CD1c-positive myeloid dendritic cell (primary cell): Measurements from ENCODE around the gene TNFRSF21.
"Not testable (repeated sequence)": the region's sequence is repeated elsewhere in the genome, so short reads cannot be mapped to it uniquely, and the experiment has no call there.

Experiments used
- DNase-seq: peaks from one replicate; pipeline ENCODE4 v3.0.0-alpha.2; 2016; ENCODE audit errors: extremely low spot score

The TNFRSF21 gene

DNA sequence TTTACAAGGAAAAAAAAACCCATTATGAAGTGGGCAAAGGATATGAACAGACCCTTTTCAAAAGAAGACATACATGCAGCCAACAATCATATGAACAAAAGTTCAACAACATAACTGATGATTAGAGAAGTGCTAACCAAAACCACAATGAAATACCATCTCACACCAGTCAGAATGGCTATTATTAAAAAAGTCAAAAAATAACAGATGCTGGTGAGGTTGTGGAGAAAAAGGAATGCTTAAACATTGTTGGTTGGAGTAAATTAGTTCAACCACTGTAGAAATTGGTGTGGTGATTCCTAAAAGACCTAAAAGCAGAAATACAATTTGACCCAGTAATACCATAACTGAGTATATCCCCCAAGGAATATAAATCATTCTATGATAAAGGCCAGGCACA is 86.5 kb downstream of the TNFRSF21 start:
- DNase-seq: not testable (repeated sequence)

DNA sequence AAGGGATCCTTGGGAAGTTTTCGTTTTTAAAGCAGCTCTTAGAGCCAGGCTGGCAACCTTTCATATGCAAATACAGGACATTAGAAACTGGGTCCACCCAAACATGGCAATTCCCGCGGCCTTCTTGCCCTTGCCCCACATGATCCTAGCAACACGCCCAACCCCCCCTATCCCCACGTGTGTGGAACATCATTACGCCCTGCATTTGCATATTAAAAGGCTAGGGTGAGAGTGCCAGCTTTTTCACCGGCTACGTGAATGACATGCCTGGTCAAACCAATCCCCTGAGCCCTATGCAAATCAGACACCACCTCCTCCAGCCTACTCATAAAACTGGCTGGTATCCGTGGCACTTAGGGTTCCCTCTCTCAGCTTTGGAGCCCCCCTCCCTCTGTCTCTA is 88.1 kb downstream of the TNFRSF21 start:
- DNase-seq: no peak

DNA sequence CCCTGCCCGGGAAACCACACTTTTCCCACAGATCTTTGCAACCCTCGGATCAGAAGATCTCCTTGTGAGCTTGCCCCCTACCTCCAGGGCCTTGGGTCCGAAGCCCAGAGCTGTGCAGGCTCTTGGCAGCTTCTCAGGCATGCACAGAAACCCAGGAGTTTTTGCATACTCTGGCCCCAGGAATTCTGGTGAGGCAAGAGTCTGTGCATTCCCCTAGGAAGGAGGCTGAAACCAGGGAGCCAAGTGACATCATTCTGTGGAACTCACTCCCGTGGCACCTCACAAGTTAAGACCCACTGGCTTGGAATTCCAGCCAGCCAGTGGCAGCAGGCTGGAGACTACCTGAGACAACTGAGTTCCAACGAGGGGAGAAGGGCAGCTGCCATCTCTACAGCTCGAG is 100.1 kb downstream of the TNFRSF21 start:
- no peak for DNase-seq

DNA sequence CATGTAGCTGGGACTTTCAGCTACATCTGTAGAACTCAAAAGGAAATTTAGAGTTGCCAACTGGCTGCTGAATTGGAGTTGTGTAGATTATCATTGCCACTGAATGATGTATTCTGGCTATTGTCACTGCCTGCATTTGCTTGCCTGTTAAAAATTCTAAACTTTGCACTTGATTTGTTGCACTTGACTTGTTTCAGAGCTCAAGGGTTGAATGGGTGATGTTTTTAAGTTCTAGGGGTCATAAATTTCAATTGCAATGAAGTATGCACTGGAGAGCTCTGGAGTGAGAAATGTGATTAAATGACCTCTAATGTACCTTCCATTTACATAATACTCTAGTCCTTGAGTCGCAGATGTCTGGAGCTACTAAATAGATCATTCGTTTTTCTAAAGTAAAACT is 102.4 kb downstream of the TNFRSF21 start:
- DNase-seq: no peak

DNA sequence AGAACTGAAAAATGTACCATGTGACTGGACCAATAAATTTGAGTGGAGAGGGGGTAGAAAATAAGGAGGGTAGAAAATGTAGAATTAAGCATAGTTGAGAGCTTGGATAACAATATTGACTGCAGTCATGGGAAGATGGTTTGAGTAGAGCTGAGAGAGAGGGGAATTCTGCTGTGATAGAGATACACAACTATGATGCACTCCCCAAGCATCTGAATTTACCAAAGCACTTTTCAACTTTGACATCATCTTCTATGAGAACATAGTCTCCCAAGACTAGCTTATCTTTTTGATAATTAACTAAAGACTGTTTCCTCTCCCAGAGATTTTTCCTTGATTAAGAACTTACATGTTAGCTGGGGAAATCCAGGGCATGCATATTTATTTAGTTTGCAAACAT is 103.1 kb downstream of the TNFRSF21 start:
- no peak for DNase-seq

DNA sequence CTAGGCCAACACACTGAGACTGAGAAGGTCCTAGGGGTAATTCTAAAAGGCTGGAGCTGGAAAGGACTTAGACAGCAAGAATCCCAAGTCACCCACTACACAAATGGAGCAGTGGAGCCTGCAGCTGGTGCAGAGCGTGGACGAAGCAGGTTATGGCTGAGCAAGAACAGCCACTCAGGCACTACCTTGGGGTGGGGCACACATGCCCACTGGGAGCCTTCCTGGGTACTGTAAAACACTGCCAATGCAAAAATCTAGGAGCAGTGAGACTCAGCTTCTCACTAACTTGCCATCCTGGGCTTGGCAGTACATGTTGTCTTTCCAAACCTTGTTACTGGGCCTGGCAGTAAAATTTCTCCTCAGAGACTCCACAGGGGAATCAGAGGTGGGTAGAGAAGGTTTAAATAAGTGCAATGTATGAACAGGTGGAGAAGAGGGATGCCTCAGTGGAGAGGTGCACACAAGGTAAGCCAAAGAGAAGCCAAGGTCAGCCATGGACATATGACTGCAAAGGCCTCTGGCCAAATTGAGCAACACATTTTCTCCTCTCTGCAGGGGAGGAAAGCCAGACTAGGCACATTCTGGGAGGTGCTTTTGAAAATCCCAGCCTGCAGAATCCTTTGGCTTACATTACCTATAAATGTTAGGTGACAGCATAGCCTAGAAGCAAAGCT is 105.6 kb downstream of the TNFRSF21 start:
- DNase-seq: no peak

DNA sequence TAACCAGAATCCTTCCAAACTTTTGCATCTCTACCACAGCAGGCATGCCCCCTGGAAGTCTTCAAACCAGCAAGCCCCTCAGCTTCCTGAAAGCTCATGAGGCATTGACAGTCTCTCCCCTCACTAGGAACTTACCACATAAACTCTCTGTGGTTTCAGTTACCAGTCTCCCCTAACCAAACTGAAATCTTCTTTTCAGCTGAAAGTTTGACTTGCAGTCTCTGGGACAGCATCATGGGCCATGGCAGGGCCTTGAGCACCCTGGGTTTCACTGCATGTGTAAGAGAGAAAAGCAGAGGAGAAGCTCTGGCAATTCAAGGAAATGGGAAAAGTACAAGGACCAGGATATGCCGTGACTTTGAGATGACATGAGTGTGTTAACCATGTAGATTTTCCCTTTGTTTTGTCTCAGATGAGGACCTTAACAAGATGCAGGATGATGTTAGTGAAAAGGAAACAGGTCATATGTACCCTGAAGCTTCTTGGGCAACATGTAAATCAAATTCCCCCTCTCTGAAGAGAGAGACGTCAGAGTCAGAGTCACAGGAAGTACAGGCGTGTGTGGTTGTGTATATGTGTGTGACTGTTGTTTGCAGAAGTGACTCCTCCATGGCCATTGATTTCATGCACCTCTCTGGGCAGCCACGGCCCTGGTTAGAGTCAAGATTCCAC is 106.3 kb downstream of the TNFRSF21 start:
- peak; percentile 54 for DNase-seq

DNA sequence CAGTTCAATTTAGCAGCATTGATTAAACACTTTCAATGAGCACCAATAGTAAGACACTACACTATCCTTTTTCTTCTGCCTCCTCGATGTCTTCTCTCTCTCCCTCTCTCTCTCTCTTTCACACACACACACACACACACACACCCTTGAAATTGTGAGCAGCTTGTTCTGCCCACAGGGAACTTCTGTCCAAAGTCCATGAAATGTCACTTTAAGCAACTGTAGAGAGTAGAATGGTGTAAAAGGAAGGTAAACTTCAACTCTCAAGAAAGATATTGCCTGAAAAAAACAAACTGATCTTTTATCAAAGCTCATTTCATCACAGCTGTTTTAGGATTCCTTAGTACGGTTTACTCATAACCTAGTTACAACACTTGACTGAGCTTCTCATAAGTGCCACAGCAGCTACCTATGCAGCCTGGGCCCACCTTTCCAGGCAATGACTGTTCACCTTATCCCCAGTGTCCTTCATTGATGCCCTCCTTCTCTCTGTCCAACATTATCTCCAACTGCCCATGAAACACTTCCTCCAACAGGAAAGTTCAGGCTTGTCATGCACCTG is 107.0 kb downstream of the TNFRSF21 start:
- no peak for DNase-seq

DNA sequence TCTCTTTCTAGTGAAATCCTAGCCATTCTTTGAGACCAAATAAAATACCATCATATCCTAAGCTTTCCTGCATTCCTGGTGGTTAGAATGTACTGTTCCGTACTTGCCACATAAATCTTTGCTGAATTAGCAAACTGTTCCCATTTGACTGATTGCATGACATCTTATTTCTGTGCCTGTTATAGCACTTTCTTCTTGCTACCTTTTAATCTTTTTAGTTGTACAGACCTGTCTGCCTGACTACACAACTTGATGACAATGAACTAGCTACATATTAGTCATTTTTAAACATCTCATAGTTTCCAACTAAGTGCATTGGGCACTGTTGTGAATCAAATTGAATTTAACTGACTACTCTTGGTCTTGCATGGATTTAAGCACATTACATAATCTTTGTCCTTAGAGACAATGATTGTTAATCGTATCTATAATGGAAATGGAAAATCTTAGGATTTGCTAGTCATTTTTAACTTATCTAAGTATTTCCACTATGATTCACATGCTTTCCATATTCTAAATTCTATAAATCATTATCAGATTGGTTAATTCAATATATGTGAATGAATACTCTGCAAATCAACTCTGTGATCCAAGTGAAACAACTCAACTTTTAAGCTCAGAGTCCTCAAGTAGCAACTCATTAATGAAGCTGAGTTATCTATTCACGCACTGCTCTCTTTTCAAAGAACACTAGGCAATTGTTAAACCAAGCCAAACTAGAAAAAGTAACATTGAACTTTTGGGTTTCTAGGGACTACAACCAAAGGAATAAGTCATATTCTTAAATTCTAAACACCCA is 109.0 kb downstream of the TNFRSF21 start:
- no peak for DNase-seq

DNA sequence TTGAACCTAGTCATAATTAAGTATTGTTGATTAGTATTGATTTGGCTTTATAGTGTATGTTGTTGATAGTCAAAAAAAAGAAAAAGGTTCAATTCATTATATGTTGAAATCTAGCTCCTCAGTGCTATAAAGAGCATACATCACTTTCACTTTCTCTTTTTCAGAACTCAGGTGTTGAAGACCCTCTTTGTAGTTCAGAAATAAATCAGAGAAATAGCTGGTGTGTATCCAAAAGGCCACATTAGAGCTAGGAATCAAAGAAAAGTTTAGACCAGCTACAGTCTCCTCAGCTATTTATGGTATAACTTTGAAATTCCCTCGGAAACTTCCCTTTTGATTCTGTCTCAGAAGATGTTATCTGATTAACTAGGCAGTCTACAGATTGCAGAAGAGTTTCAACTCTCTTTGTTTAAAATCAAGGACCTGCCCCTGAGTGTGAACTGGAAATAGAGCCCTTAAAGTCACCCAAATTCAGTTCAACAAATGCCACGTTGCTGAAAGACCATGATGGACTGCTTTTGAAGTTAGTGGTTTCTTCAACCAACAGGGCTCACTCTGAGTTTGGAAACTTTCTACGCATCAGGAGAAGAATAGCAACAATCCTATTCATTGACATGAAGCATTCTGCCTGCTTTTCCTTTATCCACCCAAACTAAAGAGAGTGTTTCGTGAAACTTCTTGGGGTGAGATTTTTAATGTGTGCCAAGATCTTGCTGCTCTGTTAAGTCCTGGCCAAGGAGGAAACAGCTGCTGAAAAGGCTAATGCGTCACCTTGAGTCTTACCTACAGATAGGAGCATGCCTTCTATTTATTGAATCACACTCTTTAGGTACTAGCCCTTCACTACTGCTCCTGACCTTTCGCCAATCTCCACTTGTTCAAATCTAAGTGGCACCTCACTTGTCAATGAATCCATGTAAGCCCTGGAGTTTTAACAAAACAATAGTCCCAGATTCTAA is 111.7 kb downstream of the TNFRSF21 start:
- DNase-seq: peak; percentile 2

DNA sequence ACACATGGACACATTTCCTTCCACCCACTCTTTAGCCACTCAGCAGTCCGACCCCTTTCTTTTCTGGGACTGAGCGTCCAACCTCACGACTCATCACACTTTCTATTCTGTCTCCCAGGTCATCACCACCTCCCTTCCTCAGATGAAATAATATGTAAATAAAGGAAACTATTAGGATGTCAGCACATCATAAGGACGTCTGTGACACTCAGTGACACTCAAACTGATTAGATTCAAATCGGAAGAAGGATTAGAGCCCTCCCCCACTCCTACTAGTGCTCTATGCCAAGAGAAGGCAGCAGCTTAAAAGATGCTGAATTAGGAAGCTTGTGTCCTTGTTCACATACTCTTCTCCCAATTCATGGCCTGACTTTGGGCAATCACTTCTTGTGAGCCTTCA is 113.6 kb downstream of the TNFRSF21 start:
- DNase-seq: no peak

DNA sequence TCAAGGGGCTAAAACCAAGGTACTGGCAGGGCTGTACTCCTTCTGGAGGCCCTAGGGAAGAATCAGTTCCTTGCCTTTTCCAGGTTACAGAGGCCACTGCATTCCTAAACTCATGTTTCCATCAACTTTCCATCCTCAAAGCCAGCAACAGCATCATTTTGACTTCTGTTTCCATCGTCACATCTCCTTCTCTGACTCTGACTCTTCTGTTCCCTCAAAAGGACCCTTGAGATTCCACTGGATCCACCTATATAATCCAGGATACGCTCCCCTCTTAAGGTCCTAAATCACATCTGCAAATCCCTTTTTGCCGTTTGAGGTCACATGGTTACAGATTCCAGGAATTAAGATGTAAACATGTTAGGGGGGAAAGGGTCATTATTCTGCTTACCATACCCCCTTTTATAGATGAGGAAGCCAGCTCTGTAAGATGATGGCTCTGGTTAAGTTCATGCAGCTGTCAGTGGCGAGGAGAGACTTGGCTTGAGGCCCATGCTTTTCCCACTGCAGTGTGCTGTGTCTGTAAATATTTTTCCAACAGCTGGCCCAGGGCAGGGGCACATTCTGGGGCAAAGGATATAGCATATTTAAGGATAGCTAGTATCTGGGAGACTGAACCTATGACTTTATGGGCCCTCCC is 114.6 kb downstream of the TNFRSF21 start:
- no peak for DNase-seq

DNA sequence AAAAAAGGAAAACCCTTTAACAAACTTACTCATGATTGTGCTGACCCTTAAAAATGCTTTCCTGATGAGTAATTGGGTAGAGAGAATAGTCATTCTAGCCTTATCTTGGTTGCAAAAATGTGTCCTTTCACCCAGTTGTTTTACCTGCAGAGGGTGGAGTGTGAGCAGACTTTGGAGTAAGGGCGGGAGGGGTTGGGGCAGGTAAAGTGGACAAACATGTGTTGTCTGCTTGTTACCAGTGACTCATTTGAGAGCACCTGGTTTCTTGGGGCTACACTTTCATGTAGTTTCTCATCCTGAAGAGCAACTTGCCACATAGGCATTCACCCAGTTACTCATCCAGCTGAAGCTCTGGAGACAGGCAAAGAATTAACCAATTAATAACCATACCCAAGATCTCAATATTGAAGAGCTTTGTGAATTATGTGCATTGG is 121.1 kb downstream of the TNFRSF21 start:
- DNase-seq: no peak

DNA sequence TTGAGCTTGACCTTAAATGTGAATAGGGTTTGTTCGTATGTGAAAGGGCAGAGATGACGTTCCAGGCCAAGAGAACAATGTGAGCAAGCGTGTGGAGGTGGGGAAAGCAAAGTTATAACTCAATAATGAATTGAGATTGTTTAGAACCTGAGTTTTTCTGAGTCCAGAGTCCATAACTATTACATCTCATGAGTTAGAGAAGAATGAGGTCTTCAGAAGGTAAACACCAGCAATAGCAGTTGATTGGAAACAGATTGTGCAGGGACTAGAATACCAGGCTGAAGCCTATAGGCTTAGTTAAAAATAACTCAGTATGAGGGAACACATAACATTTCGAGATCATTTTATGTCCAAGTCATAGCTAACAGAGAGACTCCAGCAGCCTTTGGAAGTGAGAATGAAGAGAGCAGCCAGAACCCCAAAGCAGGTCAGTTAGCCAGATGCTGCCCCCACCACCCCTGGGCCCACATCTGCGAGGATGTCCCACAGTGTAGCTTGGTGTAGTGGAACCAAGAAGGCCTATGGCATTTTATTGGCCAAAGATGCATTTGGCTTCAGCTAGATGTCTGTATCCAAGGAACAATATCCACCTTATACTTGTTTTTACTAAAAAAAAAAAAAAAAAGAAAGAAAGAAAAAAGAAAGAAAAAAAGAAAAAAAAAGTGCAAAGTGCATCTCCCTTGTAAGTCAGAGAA is 121.7 kb downstream of the TNFRSF21 start:
- no peak for DNase-seq

DNA sequence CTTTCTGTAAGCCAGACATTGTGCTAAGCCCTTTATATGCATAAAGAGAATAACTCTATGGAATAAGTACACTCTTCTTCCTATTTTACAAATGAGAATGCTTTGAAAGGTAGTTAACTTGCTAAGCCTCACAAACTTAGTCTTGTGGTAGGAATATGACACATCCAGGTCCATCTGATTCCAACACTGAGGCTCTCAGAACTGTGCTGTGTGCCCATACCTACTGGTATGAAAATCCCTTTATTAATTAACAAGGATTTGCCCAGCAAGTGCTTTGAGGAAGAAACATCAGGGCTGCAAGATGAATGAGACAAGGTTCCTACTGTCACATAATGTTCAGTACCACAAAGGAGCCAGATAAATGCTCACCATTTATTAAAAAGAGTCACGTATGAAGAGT is 122.6 kb downstream of the TNFRSF21 start:
- DNase-seq: no peak

DNA sequence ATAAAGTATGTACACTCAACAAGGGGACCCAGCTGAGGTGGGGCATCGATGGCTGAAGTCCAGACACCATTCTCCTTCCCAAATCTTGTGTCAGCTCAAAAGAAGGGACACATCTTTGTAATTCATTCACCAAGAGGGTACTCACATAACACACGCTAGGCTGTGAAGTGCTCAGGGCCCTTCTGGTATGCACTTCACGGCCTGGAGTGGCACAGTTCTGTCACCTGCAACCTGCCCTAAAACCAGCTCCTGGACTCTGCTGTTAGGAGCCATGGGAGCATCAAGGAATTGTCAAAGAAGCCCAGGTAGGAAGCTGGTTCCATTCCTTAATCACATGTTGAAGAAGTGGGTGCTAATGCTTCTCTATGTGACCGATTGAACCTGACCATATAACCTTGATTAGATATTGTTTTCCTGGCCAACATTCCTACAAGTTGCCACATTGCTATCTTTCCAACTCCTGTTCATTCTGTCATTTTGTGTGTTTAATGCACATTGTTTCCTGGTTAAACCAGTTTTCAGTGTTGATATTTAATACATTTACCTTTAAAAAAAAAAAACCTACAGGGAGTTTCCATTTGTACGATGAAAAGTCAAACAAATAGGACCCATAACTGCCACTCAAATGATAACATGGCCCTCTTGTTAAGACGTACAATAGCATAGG is 127.3 kb downstream of the TNFRSF21 start:
- DNase-seq: no peak

DNA sequence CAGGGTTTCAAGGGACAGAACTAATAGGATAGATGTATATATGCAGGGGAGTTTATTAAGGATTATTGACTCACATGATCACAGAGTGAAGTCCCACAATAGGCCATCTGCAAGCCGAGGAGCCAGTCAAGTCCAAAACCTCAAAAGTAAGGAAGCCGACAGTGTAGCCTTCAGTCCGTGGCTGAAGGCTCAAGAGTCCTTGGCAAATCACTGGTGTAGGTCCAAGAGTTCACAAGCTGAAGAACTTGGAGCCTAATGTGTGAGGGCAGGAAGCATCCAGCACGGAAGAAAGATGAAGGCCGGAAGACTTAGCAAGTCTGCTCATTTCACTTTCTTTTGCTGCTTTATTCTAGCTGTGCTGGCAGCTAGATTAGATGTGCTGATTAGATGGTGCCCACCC is 128.0 kb downstream of the TNFRSF21 start:
- DNase-seq: no peak
